MV-4-11 (cell line): Measurements from ENCODE around the gene EHD2.
"Not testable (repeated sequence)": the region's sequence is repeated elsewhere in the genome, so short reads cannot be mapped to it uniquely, and the experiment has no call there.

ENCODE experiments used
- DNase-seq: peaks from one replicate; lab custom pipeline; 2025; lab: John Stamatoyannopoulos, UW

Gene EHD2

DNA sequence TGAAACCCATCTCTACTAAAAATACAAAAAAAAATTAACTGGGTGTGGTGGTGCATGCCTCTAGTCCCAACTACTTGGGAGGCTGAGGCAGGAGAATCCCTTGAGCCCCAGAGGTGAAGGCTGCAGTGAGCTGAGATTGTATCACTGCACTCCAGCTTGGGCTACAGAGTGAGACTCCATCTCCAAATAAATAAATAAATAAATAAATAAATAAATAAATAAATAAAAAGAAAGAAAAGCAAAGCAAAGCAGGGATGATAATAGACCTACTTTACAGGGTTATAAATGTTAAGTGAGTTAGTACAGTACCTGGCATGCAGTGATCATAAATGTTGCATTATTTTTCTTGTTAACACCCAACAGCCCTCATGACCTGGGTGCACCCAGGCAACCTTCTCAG lies 1.6 kb downstream of the EHD2 start:
- not testable (repeated sequence) for DNase-seq

DNA sequence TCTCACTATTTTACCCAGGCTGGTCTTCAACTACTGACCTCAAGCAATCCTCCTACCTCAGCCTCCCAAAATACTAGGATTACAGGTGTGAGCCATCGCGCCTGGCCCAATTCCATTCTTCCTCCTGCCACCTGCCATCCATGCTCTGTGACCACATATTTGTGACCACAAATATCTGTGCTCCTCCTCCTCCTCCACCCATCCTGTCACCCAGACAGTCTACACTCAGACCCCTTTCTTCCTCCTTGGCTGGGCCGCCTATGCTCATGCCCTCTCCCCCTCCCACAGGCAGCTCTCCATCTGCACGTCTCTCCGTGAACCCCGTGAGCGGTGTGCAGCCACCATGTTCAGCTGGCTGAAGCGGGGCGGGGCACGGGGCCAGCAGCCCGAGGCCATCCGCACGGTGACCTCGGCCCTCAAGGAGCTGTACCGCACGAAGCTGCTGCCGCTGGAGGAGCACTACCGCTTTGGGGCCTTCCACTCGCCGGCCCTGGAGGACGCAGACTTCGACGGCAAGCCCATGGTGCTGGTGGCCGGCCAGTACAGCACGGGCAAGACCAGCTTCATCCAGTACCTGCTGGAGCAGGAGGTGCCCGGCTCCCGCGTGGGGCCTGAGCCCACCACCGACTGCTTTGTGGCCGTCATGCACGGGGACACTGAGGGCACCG lies 3.2 kb downstream of the EHD2 start:
- DNase-seq = no peak

DNA sequence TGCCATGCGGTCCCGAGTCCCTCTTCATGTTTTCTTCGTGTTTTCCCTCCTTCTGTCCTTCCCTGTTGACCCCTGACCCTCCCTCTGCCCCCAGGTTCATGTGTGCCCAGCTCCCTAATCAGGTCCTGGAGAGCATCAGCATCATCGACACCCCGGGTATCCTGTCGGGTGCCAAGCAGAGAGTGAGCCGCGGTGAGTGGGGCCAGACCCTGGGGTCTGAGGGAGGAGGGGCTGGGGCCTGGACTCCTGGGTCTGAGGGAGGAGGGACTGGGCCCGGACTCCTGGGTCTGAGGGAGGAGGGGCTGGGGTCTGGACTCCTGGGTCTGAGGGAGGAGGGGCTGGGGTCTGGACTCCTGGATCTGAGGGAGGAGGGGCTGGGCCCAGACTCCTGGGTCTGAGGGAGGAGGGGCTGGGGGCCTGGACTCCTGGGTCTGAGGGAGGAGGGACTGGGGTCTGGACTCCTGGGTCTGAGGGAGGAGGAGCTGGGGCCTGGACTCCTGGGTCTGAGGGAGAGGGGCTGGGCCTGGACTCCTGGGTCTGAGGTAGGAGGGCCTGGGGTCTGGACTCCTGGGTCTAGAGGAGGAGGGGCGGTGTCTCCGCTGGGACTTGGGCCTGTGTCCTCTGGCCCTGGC lies 5.3 kb downstream of the EHD2 start:
- DNase-seq = not testable (repeated sequence)

DNA sequence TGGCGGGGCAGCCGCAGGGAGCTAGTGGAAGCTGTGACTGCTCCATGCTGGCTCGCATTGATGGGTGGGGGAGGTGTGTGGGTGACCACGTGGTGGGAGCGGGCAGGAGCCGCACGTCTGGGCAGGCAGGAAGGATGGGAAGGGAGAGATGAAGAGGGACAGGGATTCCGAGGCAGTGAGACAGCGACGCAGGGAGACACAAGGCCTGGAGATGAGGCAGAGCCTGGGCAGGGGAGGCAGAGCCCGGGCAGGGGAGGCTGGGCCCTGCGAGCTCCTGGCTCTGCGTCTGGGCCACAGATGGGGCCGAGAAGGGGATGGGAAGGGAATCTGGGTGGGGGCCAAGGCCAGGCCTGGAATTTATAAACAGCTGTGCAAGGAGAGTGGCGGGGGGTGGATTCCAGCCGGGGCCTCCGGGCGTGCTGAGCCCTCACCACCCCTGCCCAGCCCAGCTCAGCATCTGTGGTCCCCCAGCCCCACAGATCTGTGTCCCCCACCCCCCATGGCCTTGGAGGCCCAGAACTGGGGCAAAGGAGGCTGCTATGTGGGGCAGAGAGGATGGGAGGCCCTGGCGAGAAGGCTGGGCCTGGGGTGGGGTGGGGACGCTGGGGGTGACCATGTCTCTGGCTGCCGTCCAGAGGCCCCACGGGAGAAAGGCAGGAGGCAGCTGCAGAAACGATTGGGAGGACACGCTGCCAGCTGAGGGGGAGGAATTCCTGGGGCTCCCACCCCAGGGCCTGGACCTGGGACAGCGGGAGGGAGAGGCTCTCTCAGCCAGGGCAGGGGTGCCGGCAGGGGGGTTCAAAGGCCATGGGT lies 6.0 kb downstream of the EHD2 start:
- no peak for DNase-seq

DNA sequence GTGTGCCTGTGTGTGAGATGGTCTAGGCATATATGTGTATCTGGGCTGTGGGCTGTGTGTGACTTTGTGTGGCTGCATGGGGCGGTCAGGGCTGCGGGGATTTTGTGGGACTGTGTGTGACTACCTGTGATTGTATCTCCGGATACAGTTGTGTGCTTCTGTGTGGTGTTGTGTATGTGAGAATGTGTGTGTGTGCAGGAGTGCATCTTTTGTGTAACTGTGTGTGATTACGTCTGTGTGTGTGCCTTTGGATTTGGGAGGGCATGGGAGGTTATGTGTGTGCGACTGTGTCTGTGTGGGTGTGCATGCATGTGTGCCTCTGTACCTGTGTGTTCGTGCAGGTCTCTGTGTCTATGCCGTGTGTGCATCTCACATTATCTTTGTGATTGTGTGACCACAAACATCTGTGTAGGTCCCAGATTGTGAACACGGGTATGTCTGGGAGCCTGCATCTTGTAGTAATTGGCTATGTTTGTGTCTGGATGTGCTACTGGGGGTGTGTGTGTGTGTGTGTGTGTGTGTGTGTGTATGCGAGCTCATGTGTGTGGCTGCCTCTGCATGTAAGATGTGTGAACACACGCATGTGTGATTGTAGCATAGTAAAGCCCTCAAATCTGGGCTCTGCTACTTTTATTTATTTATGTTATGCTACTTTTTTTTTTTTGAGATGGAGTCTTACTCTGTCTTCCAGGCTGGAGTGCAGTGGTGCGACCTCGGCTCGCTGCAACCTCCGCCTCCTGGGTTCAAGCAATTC lies 7.6 kb downstream of the EHD2 start:
- no peak for DNase-seq

DNA sequence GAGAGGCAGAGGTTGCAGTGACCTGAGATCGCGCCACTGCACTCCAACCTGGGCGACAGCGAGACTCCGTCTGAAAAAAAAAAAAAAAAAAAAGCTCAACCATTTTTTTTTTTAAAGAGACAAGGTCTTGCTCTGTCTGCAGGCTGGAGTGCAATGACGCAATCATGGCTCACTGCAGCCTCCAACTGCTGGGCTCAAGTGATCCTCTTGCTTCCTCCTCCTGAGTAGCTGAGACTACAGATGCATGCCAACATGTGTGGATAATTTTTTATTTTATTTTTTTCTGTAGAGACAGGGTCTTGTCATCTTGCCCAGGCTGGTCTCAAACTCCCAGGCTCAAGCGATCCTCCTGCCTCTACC lies 10.3 kb downstream of the EHD2 start:
- peak; percentile 94 for DNase-seq

DNA sequence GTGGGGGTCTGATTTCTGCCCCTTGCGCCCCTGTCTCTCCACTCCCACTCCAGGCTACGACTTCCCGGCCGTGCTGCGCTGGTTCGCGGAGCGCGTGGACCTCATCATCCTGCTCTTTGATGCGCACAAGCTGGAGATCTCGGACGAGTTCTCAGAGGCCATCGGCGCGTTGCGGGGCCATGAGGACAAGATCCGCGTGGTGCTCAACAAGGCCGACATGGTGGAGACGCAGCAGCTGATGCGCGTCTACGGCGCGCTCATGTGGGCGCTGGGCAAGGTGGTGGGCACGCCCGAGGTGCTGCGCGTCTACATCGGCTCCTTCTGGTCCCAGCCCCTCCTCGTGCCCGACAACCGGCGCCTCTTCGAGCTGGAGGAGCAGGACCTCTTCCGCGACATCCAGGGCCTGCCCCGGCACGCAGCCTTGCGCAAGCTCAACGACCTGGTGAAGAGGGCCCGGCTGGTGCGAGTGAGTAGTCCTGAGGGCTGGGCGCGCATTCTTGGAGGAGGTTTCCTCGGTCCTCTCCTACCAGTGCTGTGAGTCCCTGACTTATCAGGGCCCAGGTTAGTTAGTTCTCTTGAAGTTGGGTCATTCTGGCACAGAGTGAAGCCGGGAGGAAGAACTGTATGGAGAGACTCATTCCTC lies 12.7 kb downstream of the EHD2 start:
- DNase-seq = peak; percentile 61

DNA sequence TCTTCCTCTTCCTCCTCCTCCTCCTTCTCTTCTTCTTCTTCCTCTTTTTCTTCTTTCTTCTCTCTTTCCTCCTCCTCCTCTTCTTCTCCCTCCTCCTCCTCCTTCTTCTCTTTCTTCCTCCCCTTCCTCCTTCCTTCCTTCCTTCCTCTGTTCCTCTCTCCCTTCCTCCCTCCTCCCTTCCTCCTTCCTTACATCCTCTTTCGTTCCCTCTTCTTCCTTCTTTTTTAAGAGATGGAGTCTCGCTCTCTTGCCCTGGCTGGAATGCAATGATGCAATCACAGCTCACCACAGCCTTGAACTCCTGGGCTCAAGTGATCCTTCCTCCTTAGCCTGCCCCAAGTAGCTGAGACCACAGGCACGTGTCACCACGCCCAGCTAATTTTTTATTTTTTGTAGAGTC lies 13.2 kb downstream of the EHD2 start:
- DNase-seq = peak; percentile 92

DNA sequence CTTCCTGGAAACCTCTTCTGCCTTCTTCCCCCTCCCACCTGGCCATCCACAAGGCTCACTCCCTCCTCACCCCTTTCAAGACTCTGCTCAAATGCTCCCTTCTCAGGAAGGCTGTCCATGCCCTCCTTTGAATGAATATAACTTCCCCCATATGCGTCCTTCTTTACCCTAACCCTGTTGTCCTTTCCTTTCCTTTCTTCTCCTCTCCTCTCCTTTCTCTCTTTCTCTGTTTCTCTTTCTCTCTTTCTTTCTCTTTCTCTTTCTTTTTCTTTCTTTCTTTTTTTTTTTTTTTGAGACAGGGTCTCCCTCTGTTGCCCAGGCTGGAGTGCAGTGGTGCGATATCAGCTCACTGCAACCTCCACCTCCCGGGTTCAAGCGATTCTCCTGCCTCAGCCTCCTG lies 15.1 kb downstream of the EHD2 start:
- DNase-seq = not testable (repeated sequence)

DNA sequence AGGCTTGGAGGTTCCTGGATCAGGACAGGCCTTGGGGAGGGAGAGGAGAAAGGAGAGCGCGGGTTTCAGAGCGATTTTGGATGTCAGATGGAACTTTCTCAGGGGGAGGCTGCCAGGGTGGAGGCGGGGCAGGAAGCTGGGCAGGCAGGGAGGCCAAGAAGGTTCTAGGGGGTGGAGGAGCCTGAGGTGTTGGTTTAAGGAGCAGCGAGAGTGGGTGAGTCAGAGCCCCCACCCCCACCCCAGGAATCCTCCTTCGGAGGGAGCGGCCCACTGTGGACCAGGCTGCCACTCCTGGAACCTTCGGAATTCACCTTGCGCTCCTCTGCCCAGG lies 16.2 kb downstream of the EHD2 start:
- no peak for DNase-seq

DNA sequence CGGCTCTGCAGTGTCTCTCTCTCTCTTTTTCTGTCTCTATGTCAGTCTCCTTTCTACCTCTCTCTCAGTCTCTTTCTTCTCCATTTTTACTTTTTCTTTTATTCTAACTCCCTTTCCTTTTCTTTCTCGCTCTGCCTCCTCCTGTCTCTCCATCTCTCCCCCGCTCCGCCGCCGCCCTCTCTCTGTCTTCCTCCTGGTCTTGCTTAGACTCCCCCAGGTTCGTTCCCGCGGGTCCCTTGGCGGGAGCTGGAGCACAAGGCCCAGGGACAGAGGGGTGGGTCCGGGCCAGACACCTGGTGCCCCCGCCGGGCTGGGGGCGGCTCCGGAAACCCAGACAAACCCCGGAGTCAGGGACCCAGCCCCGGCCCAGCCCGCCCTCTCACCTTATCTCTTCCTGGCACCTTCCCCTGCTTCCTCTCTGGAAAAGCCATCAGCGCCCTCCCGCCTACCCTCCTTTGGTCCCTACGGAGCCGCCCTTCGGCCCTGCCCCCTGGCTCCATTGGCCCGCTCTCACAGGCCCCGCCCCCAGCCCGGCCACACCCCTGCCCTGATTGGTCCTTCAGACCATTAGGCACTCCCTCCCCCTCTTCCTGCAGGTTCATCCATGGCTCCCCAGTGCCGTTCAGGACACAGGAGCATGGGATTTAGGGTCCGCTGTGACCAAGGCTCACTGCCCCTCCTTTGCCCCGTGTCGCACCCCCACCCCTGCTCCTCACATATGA lies 16.7 kb downstream of the EHD2 start:
- no peak for DNase-seq

DNA sequence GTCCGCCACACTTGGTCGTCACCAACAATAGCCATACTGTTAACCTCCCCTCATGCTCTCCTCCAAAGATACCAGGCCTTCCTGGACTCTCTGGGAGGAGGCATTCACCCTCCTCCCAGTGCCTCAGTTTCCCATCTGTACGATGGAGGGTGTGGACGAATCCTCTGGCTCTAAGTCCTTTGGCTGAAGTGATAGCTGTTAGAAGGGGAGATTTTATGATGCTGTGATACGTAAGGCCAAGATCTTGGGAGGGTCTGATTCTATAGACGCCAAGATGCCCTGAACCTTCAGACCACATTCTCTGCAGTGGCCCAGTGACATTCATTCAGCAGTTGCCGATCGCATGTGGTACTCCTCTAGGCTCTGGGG lies 17.3 kb downstream of the EHD2 start:
- DNase-seq = no peak

DNA sequence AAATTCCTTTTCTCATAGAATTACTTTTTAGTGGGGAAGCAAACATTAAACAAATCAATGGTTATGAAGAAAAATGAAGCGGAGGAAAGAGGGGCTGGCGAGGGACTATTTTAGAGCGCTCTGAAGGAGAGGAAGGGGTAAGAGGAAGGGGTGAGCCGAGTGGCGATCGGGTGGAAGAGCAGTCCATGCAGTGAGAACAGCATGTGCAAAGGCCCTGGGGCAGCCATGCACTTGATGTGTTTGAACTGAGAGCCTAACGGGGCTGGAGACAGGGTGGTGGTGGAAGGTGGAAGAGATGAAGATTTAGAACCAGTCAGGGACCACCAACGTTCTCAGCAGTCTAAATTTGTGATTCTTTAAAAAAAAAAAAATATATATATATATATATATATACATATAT lies 17.7 kb downstream of the EHD2 start:
- no peak for DNase-seq

DNA sequence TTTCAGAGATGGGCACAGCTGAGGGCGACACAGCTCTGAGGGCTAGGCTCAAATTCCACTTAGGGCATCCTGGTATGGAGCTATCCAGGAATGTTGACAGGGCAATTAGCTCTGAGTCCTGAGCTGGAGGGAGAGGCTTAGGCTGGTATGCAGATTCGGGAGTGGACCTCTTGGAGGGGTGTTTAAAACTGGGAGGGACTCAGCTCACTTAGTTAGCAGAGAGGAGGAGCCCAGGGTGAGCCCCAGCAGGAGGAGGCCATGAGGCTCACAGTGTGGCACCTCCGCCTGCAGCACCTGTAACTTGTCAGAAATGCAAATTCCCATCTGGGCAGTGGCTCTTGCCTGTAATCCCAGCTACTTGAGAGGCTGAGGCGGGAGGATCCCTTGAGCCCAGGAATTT lies 21.9 kb downstream of the EHD2 start:
- no peak for DNase-seq

DNA sequence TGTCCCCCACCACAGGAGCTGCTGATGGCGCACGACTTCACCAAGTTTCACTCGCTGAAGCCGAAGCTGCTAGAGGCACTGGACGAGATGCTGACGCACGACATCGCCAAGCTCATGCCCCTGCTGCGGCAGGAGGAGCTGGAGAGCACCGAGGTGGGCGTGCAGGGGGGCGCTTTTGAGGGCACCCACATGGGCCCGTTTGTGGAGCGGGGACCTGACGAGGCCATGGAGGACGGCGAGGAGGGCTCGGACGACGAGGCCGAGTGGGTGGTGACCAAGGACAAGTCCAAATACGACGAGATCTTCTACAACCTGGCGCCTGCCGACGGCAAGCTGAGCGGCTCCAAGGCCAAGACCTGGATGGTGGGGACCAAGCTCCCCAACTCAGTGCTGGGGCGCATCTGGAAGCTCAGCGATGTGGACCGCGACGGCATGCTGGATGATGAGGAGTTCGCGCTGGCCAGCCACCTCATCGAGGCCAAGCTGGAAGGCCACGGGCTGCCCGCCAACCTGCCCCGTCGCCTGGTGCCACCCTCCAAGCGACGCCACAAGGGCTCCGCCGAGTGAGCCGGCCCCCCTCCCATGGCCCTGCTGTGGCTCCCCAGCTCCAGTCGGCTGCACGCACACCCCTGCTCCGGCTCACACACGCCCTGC lies 27.8 kb downstream of the EHD2 start:
- DNase-seq = no peak

DNA sequence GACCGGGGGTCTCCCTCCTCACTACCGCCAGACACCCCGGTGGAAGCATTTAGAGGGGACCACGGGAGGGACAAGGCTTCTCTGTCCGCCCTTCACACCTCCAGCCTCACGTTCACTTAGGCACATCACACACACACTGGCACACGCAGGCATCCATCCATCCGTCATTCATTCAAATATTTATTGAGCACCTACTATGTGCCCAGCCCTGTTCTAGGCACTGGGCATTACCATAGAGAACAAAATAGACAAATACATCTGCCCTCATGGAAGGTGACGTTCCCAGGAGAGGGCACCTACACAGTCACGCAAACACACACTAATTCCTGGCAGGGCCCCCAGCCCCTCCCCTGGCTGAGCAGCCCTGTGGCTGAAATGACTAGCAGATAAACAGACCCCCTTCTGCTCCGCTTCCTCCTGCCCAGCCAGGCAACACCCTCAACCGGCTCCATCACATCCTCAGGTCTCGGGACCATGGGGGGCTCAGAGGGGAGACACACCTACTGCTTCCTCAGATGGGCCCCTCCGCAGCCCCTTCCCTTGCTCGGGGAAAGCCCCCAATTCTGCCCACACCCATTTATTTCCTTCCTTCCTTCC lies 28.4 kb downstream of the EHD2 start:
- no peak for DNase-seq

DNA sequence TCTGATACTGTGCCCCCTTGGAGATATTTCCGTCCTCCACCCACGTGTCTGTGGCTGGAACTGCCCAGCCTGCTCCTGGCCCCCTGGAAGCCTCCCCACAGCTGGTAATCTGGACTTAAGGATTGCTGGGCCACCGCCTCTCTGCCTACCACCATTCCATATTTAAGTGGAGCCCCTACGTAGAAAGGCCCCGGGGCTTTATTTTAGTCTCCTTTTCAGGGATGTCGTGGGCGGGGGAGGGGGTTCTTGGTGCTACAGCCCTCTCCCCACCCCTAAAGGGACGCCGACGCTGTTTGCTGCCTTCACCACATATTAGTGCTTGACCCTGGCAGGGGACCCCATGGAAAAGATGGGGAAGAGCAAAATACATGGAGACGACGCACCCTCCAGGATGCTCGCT lies 29.4 kb downstream of the EHD2 start:
- DNase-seq = no peak

DNA sequence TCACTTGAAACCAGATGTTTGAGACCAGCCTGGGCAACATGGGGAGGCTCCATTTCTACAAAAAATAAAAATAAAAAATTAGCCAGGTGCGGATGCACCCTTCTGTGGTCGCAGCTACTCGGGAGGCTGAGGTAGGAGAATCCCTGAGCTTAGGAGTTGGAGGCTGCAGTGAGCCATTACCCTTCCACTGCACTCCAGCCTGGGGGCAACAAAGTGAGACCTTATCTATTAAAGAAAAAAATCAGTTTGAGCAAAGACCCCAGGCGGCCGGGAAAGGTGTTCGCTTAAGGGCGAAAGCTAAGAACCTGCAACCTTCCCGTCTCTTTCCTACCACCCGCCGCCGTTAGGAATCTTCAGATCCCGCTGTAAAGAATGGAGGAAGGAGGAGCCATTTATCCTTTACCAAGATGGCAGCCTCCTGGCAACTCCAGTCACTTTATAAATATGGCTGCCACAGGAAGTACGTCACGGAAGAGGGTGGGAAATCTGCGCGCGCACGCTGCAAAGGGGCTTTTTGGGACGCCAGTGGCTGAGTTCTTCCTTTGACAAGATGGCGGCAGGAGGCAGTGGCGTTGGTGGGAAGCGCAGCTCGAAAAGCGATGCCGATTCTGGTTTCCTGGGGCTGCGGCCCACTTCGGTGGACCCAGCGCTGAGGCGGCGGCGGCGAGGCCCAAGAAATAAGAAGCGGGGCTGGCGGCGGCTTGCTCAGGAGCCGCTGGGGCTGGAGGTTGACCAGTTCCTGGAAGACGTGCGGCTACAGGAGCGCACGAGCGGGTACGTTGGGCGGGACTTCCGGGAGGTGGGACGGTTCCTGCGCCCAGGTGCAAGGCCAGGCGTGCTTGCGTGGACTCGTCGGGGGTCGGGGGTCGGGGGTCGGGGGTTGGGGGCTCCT lies 32.0 kb downstream of the EHD2 start, which contains the start of gene NOP53:
NOP53 (plus strand) TSS at position 537 of the 892 bp plus-strand sequence; CDS start at position 551, 14 bp downstream.
- peak; percentile 97 for DNase-seq

DNA sequence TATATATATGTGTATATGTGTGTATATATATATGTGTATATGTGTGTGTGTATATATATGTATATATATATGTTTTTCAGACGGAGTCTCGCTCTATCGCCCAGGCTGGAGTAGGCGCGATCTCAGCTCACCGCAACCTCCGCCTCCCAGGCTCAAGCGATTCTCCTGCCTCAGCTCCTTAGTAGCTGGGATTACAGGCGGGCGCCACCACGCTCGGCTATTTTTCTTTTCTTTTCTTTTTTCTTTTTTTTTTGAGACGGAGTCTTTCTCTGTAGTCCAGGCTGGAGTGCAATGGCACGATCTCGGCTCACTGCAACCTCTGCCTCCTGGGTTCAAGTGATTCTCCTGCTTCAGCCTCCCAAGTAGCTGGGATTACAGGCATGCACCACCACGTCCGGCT lies 32.9 kb downstream of the EHD2 start:
- DNase-seq = not testable (repeated sequence)
